Measurements from ENCODE around the gene ABHD13.

ABHD13 gene

DNA sequence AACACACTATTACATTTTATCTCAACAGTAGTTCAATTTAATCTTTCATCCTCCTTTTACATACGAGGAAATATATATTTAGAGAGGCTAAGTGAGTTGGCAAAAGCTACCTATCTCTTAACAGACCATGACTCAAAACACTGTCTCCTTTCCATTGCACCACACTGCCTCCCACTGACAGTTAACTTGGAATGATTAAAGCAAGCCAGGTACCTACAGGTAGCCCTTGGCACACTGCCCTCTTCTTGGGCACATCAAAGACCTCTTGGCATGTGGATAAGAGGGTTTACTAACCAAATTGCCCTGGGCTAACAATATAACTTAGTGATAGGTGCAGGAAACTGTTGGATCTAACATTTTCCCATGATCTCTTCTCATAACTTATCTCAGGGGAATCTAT is 1.8 kb downstream of the ABHD13 start:
- Histone ChIP-seq H3K27me3 (replicated peaks; ENCODE audit: insufficient read depth, low read length) (no peaks in the 10 kb centered on the region), H3K4me3 (ENCODE audit: low read length) (no peak overlapping the region), H3K27ac (ENCODE audit: low read length) (no peak overlapping the region), H3K9me3 (replicated peaks; ENCODE audit: insufficient read depth, low read length) (no peaks in the 10 kb centered on the region), H3K79me2 (ENCODE audit: low read length) (peaks cover 70% of the 10 kb centered on the region), H3K4me1 (ENCODE audit: low read length) (peaks cover 7% of the 10 kb centered on the region), H3F3A (ENCODE audit: insufficient read depth, low read length) (no peaks in the 10 kb centered on the region), H3K4me2 (ENCODE audit: low read depth, low read length) (peak overlapping the region; percentile 69; the same call in 1 of the 2 replicates), H3K9me2 (replicated peaks; ENCODE audit: insufficient read depth, low read length) (no peaks in the 10 kb centered on the region), H3K36me3 (replicated peaks; ENCODE audit: insufficient read depth, low read length) (no peaks in the 10 kb centered on the region), H2AFZ (ENCODE audit: low read length) (no peak overlapping the region), H3K9ac (ENCODE audit: low read length) (no peak overlapping the region), H4K20me1 (ENCODE audit: insufficient read depth, low read length) (0 out of 2 replicates have a peak, but pooled peaks cover 3% of the 10 kb centered on the region)
- TF ChIP-seq EZH2phosphoT487 (IDR thresholded peaks at IDR 0.05; ENCODE audit: low read length) (no peak), EZH2 (optimal IDR thresholded peaks at IDR 0.05; ENCODE audit: low read depth, low read length) (no peak), CTCF (IDR thresholded peaks at IDR 0.05; ENCODE audit: low read length) (no peak)
- DNase-seq: no peak

GRCh38 chr13:108223687-108224503 is 5.7 kb downstream of the ABHD13 start:
- H3K4me3 ChIP-seq (ENCODE audit: low read length): no peak overlapping the region
- H3F3A ChIP-seq (ENCODE audit: insufficient read depth, low read length): no peaks in the 10 kb centered on the region
- TF ChIP-seq EZH2phosphoT487 (IDR thresholded peaks at IDR 0.05; ENCODE audit: low read length) (no peak), EZH2 (optimal IDR thresholded peaks at IDR 0.05; ENCODE audit: low read depth, low read length) (no peak), CTCF (IDR thresholded peaks at IDR 0.05; ENCODE audit: low read length) (no peak)
- H3K79me2 ChIP-seq (ENCODE audit: low read length): peaks cover 86% of the 10 kb centered on the region
- no peaks in the 10 kb centered on the region for H3K9me2 ChIP-seq (replicated peaks; ENCODE audit: insufficient read depth, low read length)
- no peaks in the 10 kb centered on the region for H3K9me3 ChIP-seq (replicated peaks; ENCODE audit: insufficient read depth, low read length)
- no peak overlapping the region for H2AFZ ChIP-seq (ENCODE audit: low read length)
- H3K4me2 ChIP-seq (ENCODE audit: low read depth, low read length): no peak overlapping the region
- H3K27ac ChIP-seq (ENCODE audit: low read length): no peak overlapping the region
- H4K20me1 ChIP-seq (ENCODE audit: insufficient read depth, low read length): 0 out of 2 replicates have a peak, but pooled peaks cover 3% of the 10 kb centered on the region
- no peaks in the 10 kb centered on the region for H3K36me3 ChIP-seq (replicated peaks; ENCODE audit: insufficient read depth, low read length)
- no peak for DNase-seq
- peaks cover 7% of the 10 kb centered on the region for H3K4me1 ChIP-seq (ENCODE audit: low read length)
- no peak overlapping the region for H3K9ac ChIP-seq (ENCODE audit: low read length)
- H3K27me3 ChIP-seq (replicated peaks; ENCODE audit: insufficient read depth, low read length): no peaks in the 10 kb centered on the region

DNA sequence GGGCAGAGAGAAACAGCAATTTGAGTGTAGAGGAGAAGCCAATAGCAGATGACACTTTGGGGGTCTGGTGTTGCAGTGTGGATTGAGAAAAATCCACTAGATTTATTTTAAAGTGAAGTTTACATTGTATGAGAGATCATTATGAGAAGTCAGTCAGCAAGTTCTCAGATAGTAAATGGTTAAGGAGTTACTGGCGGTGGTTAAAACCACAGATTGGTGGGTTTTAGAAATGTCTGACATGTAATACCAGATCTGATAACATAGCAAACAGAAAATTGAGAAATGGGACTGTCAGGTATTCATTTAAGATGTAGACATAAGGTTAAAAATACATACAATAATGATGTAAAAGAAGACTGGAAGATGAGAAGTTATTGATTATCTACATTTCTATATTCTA is 7.2 kb downstream of the ABHD13 start:
- H3K9ac ChIP-seq (ENCODE audit: low read length): no peak overlapping the region
- H3K4me1 ChIP-seq (ENCODE audit: low read length): no peaks in the 10 kb centered on the region
- H4K20me1 ChIP-seq (ENCODE audit: insufficient read depth, low read length): 0 out of 2 replicates have a peak, but pooled peaks cover under 1% of the 10 kb centered on the region
- TF ChIP-seq EZH2 (optimal IDR thresholded peaks at IDR 0.05; ENCODE audit: low read depth, low read length) (no peak), CTCF (IDR thresholded peaks at IDR 0.05; ENCODE audit: low read length) (no peak), EZH2phosphoT487 (IDR thresholded peaks at IDR 0.05; ENCODE audit: low read length) (no peak)
- no peak overlapping the region for H3K4me2 ChIP-seq (ENCODE audit: low read depth, low read length)
- no peaks in the 10 kb centered on the region for H3K9me2 ChIP-seq (replicated peaks; ENCODE audit: insufficient read depth, low read length)
- H3K9me3 ChIP-seq (replicated peaks; ENCODE audit: insufficient read depth, low read length): no peaks in the 10 kb centered on the region
- no peak overlapping the region for H3K27ac ChIP-seq (ENCODE audit: low read length)
- DNase-seq: no peak
- no peaks in the 10 kb centered on the region for H3K27me3 ChIP-seq (replicated peaks; ENCODE audit: insufficient read depth, low read length)
- no peak overlapping the region for H3K4me3 ChIP-seq (ENCODE audit: low read length)
- no peak overlapping the region for H2AFZ ChIP-seq (ENCODE audit: low read length)
- H3K79me2 ChIP-seq (ENCODE audit: low read length): peaks cover 75% of the 10 kb centered on the region
- no peaks in the 10 kb centered on the region for H3K36me3 ChIP-seq (replicated peaks; ENCODE audit: insufficient read depth, low read length)
- H3F3A ChIP-seq (ENCODE audit: insufficient read depth, low read length): no peaks in the 10 kb centered on the region

Measured in MM.1S (cell line).